ENCODE results near the gene RFX2. TPM values are rescaled to one million over a fixed set of nuclear protein-coding genes. Genes with fewer than 3 reads are reported as not detected.
"Not testable (repeated sequence)": the region's sequence is repeated elsewhere in the genome, so short reads cannot be mapped to it uniquely, and the experiment has no call there.

RFX2 gene
- total RNA-seq, 4 donors from 2014 or later, result 12.6 to 17.3 (median 15.0) TPM

DNA sequence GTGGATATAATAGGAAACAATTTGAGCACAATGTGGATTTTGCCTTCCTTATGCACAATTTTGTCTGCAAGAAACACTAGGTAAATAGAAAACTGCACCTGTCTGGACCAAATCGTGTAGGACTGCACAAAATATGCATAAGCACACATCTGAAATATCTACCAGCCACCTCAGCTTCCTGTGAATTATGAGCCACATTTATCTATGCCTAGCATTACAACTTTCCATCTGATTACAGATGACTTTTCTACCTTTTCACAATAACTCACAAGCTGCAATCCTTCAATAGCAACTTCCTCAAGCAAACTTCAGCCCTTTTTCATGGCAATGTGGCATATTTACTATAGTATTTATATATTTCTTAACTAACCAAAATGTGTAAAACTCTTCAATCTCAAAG is 5.7 kb upstream of the RFX2 start:
- WGBS, 2 donors, result 53 to 67% methylated on average over 1 of the region's 1 CpG
- Histone ChIP-seq H3K36me3 (no peaks in the 10 kb centered on the region), H3K4me3 (no peak overlapping the region), H3K27ac (no peak overlapping the region), H3K27me3 (no peaks in the 10 kb centered on the region), H3K4me1 (no peaks in the 10 kb centered on the region), H3K9me3 (peaks cover 0 to 11% (median 0%) of the 10 kb centered on the region in 4 donors)
- TF ChIP-seq, protein P1, sequence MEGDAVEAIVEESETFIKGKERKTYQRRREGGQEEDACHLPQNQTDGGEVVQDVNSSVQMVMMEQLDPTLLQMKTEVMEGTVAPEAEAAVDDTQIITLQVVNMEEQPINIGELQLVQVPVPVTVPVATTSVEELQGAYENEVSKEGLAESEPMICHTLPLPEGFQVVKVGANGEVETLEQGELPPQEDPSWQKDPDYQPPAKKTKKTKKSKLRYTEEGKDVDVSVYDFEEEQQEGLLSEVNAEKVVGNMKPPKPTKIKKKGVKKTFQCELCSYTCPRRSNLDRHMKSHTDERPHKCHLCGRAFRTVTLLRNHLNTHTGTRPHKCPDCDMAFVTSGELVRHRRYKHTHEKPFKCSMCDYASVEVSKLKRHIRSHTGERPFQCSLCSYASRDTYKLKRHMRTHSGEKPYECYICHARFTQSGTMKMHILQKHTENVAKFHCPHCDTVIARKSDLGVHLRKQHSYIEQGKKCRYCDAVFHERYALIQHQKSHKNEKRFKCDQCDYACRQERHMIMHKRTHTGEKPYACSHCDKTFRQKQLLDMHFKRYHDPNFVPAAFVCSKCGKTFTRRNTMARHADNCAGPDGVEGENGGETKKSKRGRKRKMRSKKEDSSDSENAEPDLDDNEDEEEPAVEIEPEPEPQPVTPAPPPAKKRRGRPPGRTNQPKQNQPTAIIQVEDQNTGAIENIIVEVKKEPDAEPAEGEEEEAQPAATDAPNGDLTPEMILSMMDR (IDR thresholded peaks at IDR 0.05), result no peak
- no peak for TF ChIP-seq POLR2A (IDR thresholded peaks at IDR 0.05)
- no peak for TF ChIP-seq EP300 (IDR thresholded peaks at IDR 0.05)
- no peak for DNase-seq (ENCODE audit: low spot score in 2 of 2)

DNA sequence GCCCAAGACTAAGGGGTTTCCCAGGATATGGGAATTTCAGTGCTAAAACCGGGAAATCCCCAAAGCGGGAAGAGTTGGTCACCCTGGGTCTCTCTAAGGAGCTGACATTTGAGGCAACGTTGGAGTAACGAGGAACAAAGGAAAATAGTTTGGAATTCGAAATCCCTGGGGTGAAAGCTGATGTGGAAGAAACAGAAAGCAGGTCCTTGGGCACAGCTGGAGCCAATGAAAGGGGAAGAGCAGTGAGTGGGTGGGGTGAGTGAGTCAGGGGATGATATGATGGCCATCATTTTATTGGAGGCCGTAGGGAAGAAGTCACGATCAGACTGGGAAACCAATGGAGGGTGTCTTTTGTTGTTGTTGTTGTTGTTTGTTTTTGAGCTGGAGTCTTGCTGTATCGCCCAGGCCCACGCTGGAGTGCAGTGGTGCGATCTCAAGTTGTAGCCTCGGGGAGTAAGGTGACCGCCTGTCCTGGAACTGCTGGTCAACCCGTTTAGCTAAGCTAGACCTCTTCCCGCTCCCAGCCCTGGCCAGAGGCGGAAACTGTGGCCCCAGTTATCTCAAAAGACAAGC is 3.4 kb upstream of the RFX2 start:
- Histone ChIP-seq H3K36me3 (no peaks in the 10 kb centered on the region), H3K9me3 (peaks cover 0 to 4% (median 0%) of the 10 kb centered on the region in 4 donors), H3K27ac (no peak overlapping the region), H3K4me1 (peaks cover 0 to 10% (median 8%) of the 10 kb centered on the region in 4 donors), H3K27me3 (no peaks in the 10 kb centered on the region), H3K4me3 (no peak overlapping the region)
- no peak for DNase-seq (ENCODE audit: low spot score in 2 of 2)
- TF ChIP-seq POLR2A (IDR thresholded peaks at IDR 0.05) (no peak), EP300 (IDR thresholded peaks at IDR 0.05) (no peak)
- TF ChIP-seq, protein P1 (IDR thresholded peaks at IDR 0.05), result no peak
- WGBS, 2 donors, result 69 to 74% methylated on average over 15 of the region's 15 CpGs

DNA sequence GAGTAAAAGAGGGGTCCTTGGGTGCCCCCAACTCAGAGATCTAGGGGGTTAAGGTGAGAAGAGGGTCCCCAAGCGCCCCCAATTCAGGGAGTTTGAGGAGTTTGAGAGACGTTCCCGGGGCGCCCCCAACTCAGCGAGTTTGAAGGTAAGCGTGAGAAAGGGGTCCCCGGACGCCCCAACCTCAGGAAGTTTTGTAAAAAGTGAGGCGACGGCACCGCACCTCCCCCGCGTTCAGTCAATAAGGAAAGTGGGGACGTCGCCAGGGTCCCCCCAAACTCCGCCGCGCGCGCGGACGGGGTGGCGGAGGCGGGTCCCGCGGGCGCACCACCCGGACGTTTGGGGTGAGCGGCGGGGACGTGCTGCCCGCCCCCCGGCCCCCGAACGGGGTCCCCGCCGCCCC is 353 bp downstream of the RFX2 start:
- DNase-seq (ENCODE audit: low spot score in 2 of 2), result no peak
- Histone ChIP-seq H3K9me3 (no peaks in the 10 kb centered on the region), H3K36me3 (no peaks in the 10 kb centered on the region), H3K27ac (peak overlapping the region; percentile 68 to 94 (median 87)), H3K4me1 (peaks cover 0 to 26% (median 8%) of the 10 kb centered on the region in 4 donors), H3K27me3 (no peaks in the 10 kb centered on the region), H3K4me3 (peak overlapping the region; percentile 41 to 84 (median 59))
- 1% methylated on average over 9 to 12 of the region's 38 CpGs for WGBS, 2 donors
- TF ChIP-seq POLR2A (IDR thresholded peaks at IDR 0.05), result no peak
- TF ChIP-seq, protein P1 (IDR thresholded peaks at IDR 0.05), result no peak
- no peak for TF ChIP-seq EP300 (IDR thresholded peaks at IDR 0.05)

DNA sequence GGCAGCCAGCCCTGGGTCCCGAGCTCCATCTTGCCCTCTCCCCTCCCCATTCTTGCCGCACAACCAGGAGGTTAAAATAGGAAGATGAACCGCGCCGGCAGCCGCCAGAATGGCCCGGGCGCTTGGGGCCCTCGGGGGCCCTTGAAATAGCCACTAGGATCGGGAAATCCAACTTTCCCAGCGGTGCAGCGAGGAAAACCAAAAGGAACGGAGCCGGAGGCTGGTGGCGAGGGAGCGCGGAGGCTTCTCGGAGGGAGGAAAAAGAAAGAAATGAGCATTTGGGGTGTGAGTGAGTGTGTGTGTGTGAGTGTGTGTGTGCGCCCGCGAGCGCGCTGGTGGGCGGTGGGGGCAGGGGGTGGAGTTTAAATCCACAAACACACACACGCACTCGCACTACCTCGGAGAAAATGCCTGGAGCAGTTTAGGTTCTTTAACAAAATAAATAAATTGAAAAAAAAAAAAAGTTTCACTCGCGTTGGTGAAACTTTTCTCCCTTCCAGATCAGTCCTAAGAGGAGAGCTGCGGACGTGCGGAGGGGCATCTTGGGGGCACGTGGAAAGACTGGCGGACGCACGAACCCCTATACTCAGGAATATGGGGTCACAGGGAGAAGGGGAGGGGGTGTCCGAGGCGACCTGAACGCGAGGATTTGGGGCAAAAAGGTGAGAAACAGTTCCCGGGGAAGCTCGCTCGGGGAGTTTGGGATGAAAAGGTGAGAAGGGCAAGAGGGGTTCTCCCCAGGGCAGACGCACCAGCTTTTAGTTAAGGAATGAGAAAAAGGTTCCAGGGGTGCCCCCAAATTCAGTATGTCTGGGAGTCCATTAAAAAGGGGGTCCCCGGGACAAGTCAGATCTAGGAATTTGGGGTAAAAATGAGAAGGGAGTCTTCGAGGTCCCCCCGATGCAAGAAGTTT is 1.3 kb downstream of the RFX2 start:
- Histone ChIP-seq H3K36me3 (no peaks in the 10 kb centered on the region), H3K4me3 (peak overlapping the region; percentile 41 to 84 (median 59)), H3K4me1 (peaks cover 0 to 27% (median 9%) of the 10 kb centered on the region in 4 donors), H3K9me3 (no peaks in the 10 kb centered on the region), H3K27ac (peak overlapping the region; percentile 68 to 94 (median 87)), H3K27me3 (no peaks in the 10 kb centered on the region)
- 1% methylated on average over 47 of the region's 47 CpGs for WGBS, 2 donors
- TF ChIP-seq POLR2A (IDR thresholded peaks at IDR 0.05), result peak; percentile 39 to 42
- peak in 1 of 2 donors; percentile 84 for TF ChIP-seq EP300 (IDR thresholded peaks at IDR 0.05)
- TF ChIP-seq, protein P1 (IDR thresholded peaks at IDR 0.05), result peak in 1 of 5 experiments; percentile 16
- peak; percentile 43 to 77 for DNase-seq (ENCODE audit: low spot score in 2 of 2)

DNA sequence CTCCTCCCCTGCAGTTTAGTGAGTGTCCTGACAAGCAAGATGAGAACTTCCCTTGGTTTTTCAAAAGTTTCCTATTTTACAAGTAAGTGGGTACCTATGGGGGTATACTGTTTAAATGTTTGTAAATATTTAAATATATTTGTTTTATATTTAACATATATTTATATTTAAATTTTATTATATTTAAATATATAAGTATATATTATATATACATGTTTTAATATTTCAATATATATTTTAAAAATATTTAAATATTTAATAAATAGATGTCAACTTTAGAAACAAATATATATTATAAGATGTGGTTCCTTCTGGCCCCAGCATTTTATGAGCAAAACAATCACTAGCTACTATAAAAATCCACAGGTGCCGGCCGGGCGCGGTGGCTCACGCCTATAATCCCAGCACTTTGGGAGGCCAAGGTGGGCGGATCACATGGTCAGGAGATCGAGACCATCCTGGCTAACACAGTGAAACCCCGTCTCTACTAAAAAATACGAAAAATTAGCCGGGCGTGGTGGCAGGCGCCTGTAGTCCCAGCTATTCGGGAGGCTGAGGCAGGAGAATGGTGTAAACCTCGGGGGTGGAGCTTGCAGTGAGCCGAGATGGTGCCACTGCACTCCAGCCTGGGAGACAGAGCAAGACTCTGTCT is 3.5 kb downstream of the RFX2 start:
- not testable (repeated sequence) for H3K9me3 ChIP-seq; H3K27ac ChIP-seq; H3K4me3 ChIP-seq; H3K27me3 ChIP-seq; DNase-seq (ENCODE audit: low spot score in 2 of 2); H3K36me3 ChIP-seq
- 89 to 90% methylated on average over 15 of the region's 15 CpGs for WGBS, 2 donors
- peaks cover 0 to 49% (median 12%) of the 10 kb centered on the region in 4 donors for H3K4me1 ChIP-seq
